Caco-2 (cell line): ENCODE results near the gene TMEM181. TPM values are rescaled to one million over a fixed set of nuclear protein-coding genes. Genes with fewer than 3 reads are reported as not detected.

Experiments used
- BruUV-seq: library from RNA; stranded (reverse); fragments of 400-500 nt; replicated peaks from 2 replicates; lab custom pipeline; 2021; lab: Mats Ljungman, UMichigan
- CTCF ChIA-PET: fragments of 300-600 bp; sonication (Branson Sonifier 250); formaldehyde crosslinking; loops from one replicate; lab custom pipeline; 2022; ENCODE audit warnings: antibody characterized with exemption; lab: Charles Lee
- POLR2A ChIA-PET: fragments of 300-600 bp; sonication (Branson Sonifier 250); formaldehyde crosslinking; loops from one replicate; lab custom pipeline; 2022; ENCODE audit warnings: antibody characterized with exemption; lab: Charles Lee
- DNase-seq, 2 experiments: peaks; one replicate each; pipeline versions ENCODE4 v3.0.0 to v3.0.0-alpha.2; 2020 to 2022
- H3K27me3 ChIP-seq: replicated peaks from 2 replicates; pipeline ENCODE4 v1.6.0; 2011; ENCODE audit warnings: low read length; ENCODE audit not compliant: control insufficient read depth, insufficient read depth
- H3K36me3 ChIP-seq: 2 replicates; pipeline ENCODE4 v1.5.1; 2011; ENCODE audit warnings: low read length; ENCODE audit not compliant: control insufficient read depth, insufficient read depth
- H3K4me1 ChIP-seq: fragments of 250-450 bp; sonication (Bioruptor Pico); 2 replicates; pipeline ENCODE4 v1.5.1; 2020; ENCODE audit warnings: mild to moderate bottlenecking
- H3K4me3 ChIP-seq: 2 replicates; pipeline ENCODE4 v1.5.1; 2011; ENCODE audit warnings: low read depth, mild to moderate bottlenecking, control low read depth, low read length
- H3K9me3 ChIP-seq: fragments of 250-450 bp; sonication (Bioruptor Pico); 2 replicates; pipeline ENCODE4 v1.5.1; 2020; ENCODE audit warnings: mild to moderate bottlenecking, moderate library complexity
- H3K27ac Mint-ChIP-seq: one replicate; pipeline ENCODE4 v1.8.0; 2022; ENCODE audit warnings: mixed read lengths; ENCODE audit not compliant: unreplicated experiment
- H3K27me3 Mint-ChIP-seq: one replicate; pipeline ENCODE4 v1.8.0; 2022; ENCODE audit warnings: mixed read lengths; ENCODE audit not compliant: insufficient read depth, unreplicated experiment
- H3K36me3 Mint-ChIP-seq: one replicate; pipeline ENCODE4 v1.8.0; 2022; ENCODE audit warnings: mild to moderate bottlenecking, mixed read lengths; ENCODE audit not compliant: insufficient read depth, unreplicated experiment
- H3K4me1 Mint-ChIP-seq: one replicate; pipeline ENCODE4 v1.8.0; 2022; ENCODE audit warnings: low read depth, mixed read lengths; ENCODE audit not compliant: unreplicated experiment
- H3K4me3 Mint-ChIP-seq: one replicate; pipeline ENCODE4 v1.8.0; 2022; ENCODE audit warnings: mild to moderate bottlenecking, moderate library complexity, mixed read lengths; ENCODE audit not compliant: unreplicated experiment
- H3K9me3 Mint-ChIP-seq: one replicate; pipeline ENCODE4 v1.8.0; 2022; ENCODE audit warnings: mixed read lengths; ENCODE audit not compliant: unreplicated experiment
- intact Hi-C: fragments of 100-400 bp; cut with micrococcal nuclease; formaldehyde crosslinking; loops from one replicate; pipeline ENCODE4 v1.10.0; 2022; ENCODE audit not compliant: unreplicated experiment
- total RNA-seq: library from RNA; stranded (reverse); gene quantifications from 2 replicates; pipeline ENCODE4 v1.2.3, GENCODE V29; 2022
- TF ChIP-seq, protein P1 (sequence below), 2 experiments: fragments of 200-600 bp in 1 of 2; IDR thresholded peaks; 1 replicate in 1 of 2; 2 replicates in 1 of 2; pipeline versions ENCODE4 v1.5.1 to v1.8.0; 2011 to 2022; ENCODE audit warnings: antibody characterized with exemption in 1 of 2, control low read depth in 1 of 2, inconsistent platforms in 1 of 2, low read depth in 1 of 2, low read length in 1 of 2, mild to moderate bottlenecking in 1 of 2, moderate library complexity in 1 of 2; ENCODE audit not compliant: insufficient read depth in 1 of 2, severe bottlenecking in 1 of 2, unreplicated experiment in 1 of 2

The TMEM181 gene
- total RNA-seq, 1 experiment from 2014 or later, result 26.7 TPM

DNA sequence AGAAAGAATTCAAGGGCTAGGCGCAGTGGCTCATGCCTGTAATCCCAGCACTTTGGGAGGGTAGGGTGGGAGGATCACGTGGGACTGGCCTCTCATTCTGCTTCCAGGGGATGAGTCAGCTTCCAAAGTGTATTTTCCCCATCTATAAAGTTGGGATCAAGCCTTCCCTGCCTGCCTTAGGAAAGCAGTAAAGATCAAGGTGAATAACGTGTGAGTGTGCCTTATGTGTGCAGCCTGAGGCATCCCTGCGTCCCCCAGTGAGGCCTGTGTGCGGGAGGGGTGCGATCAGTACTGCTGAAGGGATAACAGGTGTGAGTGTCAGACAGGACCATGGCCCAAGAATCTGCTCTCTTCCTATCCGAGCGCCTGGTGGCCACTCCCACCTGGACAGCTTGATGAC is 26.8 kb downstream of the TMEM181 start:
- no peaks in the 10 kb centered on the region for H3K27me3 ChIP-seq
- Mint-ChIP-seq H3K4me1 (no peaks in the 10 kb centered on the region), H3K27me3 (no peaks in the 10 kb centered on the region), H3K27ac (no peak overlapping the region), H3K36me3 (peaks cover 72% of the 10 kb centered on the region), H3K9me3 (no peaks in the 10 kb centered on the region), H3K4me3 (no peak overlapping the region)
- H3K4me3 ChIP-seq, result no peak overlapping the region
- no peak for DNase-seq
- no TSS peak for BruUV-seq
- TF ChIP-seq, protein P1, sequence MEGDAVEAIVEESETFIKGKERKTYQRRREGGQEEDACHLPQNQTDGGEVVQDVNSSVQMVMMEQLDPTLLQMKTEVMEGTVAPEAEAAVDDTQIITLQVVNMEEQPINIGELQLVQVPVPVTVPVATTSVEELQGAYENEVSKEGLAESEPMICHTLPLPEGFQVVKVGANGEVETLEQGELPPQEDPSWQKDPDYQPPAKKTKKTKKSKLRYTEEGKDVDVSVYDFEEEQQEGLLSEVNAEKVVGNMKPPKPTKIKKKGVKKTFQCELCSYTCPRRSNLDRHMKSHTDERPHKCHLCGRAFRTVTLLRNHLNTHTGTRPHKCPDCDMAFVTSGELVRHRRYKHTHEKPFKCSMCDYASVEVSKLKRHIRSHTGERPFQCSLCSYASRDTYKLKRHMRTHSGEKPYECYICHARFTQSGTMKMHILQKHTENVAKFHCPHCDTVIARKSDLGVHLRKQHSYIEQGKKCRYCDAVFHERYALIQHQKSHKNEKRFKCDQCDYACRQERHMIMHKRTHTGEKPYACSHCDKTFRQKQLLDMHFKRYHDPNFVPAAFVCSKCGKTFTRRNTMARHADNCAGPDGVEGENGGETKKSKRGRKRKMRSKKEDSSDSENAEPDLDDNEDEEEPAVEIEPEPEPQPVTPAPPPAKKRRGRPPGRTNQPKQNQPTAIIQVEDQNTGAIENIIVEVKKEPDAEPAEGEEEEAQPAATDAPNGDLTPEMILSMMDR (IDR thresholded peaks at IDR 0.05; ENCODE audit: insufficient read depth in 1 of 2, low read depth in 1 of 2, low read length in 1 of 2, severe bottlenecking in 1 of 2, unreplicated experiment in 1 of 2), result no peak
- H3K9me3 ChIP-seq, result no peaks in the 10 kb centered on the region
- H3K36me3 ChIP-seq, result peaks cover 4% of the 10 kb centered on the region; the same call in 1 of the 2 replicates
- H3K4me1 ChIP-seq, result no peaks in the 10 kb centered on the region
- intact Hi-C loops, result no loop called here
- CTCF ChIA-PET, result no interaction called here
- POLR2A ChIA-PET, result no interaction called here

DNA sequence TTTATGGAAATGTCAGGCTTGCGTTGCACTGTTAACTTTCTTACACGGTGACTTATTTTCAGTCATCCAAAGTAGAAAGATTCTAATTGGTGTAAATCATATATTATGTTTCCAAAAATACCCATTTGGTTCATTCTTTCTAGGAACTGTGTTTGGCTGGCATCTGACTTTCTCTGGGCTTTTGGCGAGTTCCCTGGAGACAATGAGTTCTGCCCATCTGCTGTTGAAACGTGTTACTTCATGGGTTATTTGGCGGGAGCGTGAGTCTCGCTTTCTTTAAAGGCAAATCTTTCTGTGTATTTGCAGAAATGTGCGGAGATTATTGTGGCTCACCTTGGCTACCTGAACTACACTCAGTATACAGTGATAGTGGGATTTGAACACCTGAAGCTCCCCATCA is 29.5 kb downstream of the TMEM181 start:
- intact Hi-C loops, result no loop called here
- POLR2A ChIA-PET, result no interaction called here
- H3K27ac Mint-ChIP-seq, result no peak overlapping the region

DNA sequence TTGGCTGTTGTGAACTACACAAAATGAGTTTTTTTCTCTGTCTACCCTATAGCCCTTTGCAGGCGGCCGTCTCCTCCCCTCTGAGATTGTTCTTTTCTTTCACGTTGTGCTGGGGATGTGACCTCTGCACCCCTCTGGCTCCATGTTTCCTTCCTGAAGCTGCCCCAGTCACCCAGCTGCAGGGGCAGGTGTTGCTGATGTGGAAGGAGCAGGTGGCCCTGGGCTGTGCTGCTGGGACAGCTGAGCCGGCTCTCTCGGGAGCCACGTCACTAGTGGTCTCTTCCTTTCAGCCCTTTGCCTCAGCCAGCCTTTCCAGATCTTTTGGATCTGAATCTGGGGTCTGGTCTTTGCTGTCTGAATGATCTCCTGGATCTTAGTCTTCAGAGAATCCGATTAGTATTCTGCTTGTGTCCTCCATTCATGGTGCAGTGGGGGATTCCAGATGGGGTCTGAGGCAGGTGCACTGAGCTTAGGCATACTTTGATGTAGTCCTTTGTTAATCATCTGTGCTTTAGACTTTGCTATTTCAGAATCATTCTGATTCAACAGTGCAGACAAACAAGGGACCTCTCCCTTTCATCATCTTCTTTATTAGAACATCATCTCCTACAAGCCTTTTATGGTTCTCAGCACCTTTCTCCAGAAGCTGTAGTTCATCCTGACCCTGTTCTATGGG is 31.4 kb downstream of the TMEM181 start:
- no peak overlapping the region for H3K4me3 ChIP-seq
- Mint-ChIP-seq H3K4me3 (no peak overlapping the region), H3K9me3 (no peaks in the 10 kb centered on the region), H3K27ac (no peak overlapping the region), H3K27me3 (no peaks in the 10 kb centered on the region), H3K4me1 (no peaks in the 10 kb centered on the region), H3K36me3 (peaks cover 61% of the 10 kb centered on the region)
- ChIA-PET CTCF (no interaction called here), POLR2A (no interaction called here)
- H3K36me3 ChIP-seq, result peaks cover 2% of the 10 kb centered on the region; the same call in 1 of the 2 replicates
- no peaks in the 10 kb centered on the region for H3K9me3 ChIP-seq
- intact Hi-C loops, result no loop called here
- H3K4me1 ChIP-seq, result no peaks in the 10 kb centered on the region
- DNase-seq, result no peak
- TF ChIP-seq, protein P1 (IDR thresholded peaks at IDR 0.05; ENCODE audit: insufficient read depth in 1 of 2, low read depth in 1 of 2, low read length in 1 of 2, severe bottlenecking in 1 of 2, unreplicated experiment in 1 of 2), result no peak
- BruUV-seq, result no TSS peak
- H3K27me3 ChIP-seq, result no peaks in the 10 kb centered on the region

More for the DNA sequence above, 29.5 kb downstream of the TMEM181 start:
- DNase-seq, result no peak
- H3K36me3 Mint-ChIP-seq, result peaks cover 69% of the 10 kb centered on the region
- Histone ChIP-seq H3K4me3 (no peak overlapping the region), H3K9me3 (no peaks in the 10 kb centered on the region), H3K36me3 (peaks cover 2% of the 10 kb centered on the region; the same call in 1 of the 2 replicates), H3K4me1 (no peaks in the 10 kb centered on the region), H3K27me3 (no peaks in the 10 kb centered on the region)
- TF ChIP-seq, protein P1 (IDR thresholded peaks at IDR 0.05; ENCODE audit: insufficient read depth in 1 of 2, low read depth in 1 of 2, low read length in 1 of 2, severe bottlenecking in 1 of 2, unreplicated experiment in 1 of 2), result no peak
- BruUV-seq, result no TSS peak
- H3K9me3 Mint-ChIP-seq, result no peaks in the 10 kb centered on the region
- no peak overlapping the region for H3K4me3 Mint-ChIP-seq
- CTCF ChIA-PET, result no interaction called here
- no peaks in the 10 kb centered on the region for H3K27me3 Mint-ChIP-seq
- H3K4me1 Mint-ChIP-seq, result no peaks in the 10 kb centered on the region
